Measurements from ENCODE around the gene MRC2. TPM values are rescaled to one million over a fixed set of nuclear protein-coding genes. Genes with fewer than 3 reads are reported as not detected.

The MRC2 gene
- total and polyA plus RNA-seq, 2 of the 13 experiments (the other 11 are each of a cell fraction or from before 2014, with no cell fraction given): not detected

GRCh38 chr17:62676231-62676943 is 48.9 kb downstream of the MRC2 start:
- Histone ChIP-seq H4K20me1 (ENCODE audit: insufficient read depth, low read length) (no peaks in the 10 kb centered on the region), H3K9me3 (ENCODE audit: low read length) (no peaks in the 10 kb centered on the region), H3K9ac (ENCODE audit: insufficient read depth, low read depth, low read length) (no peak overlapping the region), H2AFZ (ENCODE audit: low read length) (no peak overlapping the region), H3K4me2 (ENCODE audit: low read depth, low read length) (no peak overlapping the region), H3K27ac (ENCODE audit: extremely low read length, insufficient read depth, low read length) (no peak overlapping the region), H3K27me3 (ENCODE audit: control insufficient read depth in 1 of 2, insufficient read depth in 2 of 2, low read length in 2 of 2) (peaks cover 5 to 51% of the 10 kb centered on the region in 2 experiments; a peak in 3 of 5 replicates), H3K36me3 (replicated peaks in 1 of 2; ENCODE audit: control insufficient read depth in 1 of 2, insufficient read depth in 2 of 2, low read length in 2 of 2) (no peaks in the 10 kb centered on the region), H3K79me2 (ENCODE audit: insufficient read depth, low read length) (no peaks in the 10 kb centered on the region), H3K4me3 (replicated peaks in 1 of 3; ENCODE audit: insufficient read depth in 1 of 3, low read depth in 2 of 3, low read length in 3 of 3) (no peak overlapping the region), H3K4me1 (ENCODE audit: insufficient read depth, low read length) (peaks cover 5% of the 10 kb centered on the region; the same call in 1 of the 2 replicates)
- ATAC-seq: no peak
- BruUV-seq (replicated peaks): no TSS peak
- ChIA-PET POLR2A (no interaction called here), CTCF (ENCODE audit: low intra/inter-chr PET ratio, low total read pairs) (no interaction called here)
- no peak for FAIRE-seq
- in situ Hi-C loops (cut with HindIII; ENCODE audit: extremely low pct_ligation_motif_present, low pct_unique_long_range_greater_than_20kb) (no loop called here), intact Hi-C loops (cut with micrococcal nuclease; ENCODE audit: unreplicated experiment) (no loop called here)
- 10% methylated on average over 15 of the region's 16 CpGs for WGBS (ENCODE audit: low lambda C conversion rate)
- no peak for DNase-seq (ENCODE audit: low spot score)
- TF ChIP-seq SPEN (CRISPR knock-in tag; IDR thresholded peaks at IDR 0.05; ENCODE audit: low read depth): no peak
- no peak for TF ChIP-seq AKAP8 (CRISPR knock-in tag; IDR thresholded peaks at IDR 0.05)
- no peak for TF ChIP-seq ZFP82 (CRISPR knock-in tag; IDR thresholded peaks at IDR 0.05; ENCODE audit: borderline replicate concordance)
- no peak for TF ChIP-seq RELA (CRISPR knock-in tag; IDR thresholded peaks at IDR 0.05)
- peak; percentile 68 for TF ChIP-seq ZNF629 (CRISPR knock-in tag; conservative IDR thresholded peaks at IDR 0.05)
- TF ChIP-seq ZFP1 (CRISPR knock-in tag; IDR thresholded peaks at IDR 0.05): no peak

- Histone ChIP-seq H3K9me3 (ENCODE audit: low read length) (no peaks in the 10 kb centered on the region), H3K27ac (ENCODE audit: extremely low read length, insufficient read depth, low read length) (no peak overlapping the region), H3K9ac (ENCODE audit: insufficient read depth, low read depth, low read length) (no peak overlapping the region), H3K36me3 (replicated peaks in 1 of 2; ENCODE audit: control insufficient read depth in 1 of 2, insufficient read depth in 2 of 2, low read length in 2 of 2) (no peaks in the 10 kb centered on the region), H4K20me1 (ENCODE audit: insufficient read depth, low read length) (no peaks in the 10 kb centered on the region), H3K27me3 (ENCODE audit: control insufficient read depth in 1 of 2, insufficient read depth in 2 of 2, low read length in 2 of 2) (peaks cover 5 to 50% of the 10 kb centered on the region in 2 experiments; a peak in 3 of 5 replicates), H2AFZ (ENCODE audit: low read length) (no peak overlapping the region), H3K4me3 (replicated peaks in 1 of 3; ENCODE audit: insufficient read depth in 1 of 3, low read depth in 2 of 3, low read length in 3 of 3) (no peak overlapping the region), H3K4me2 (ENCODE audit: low read depth, low read length) (no peak overlapping the region), H3K79me2 (ENCODE audit: insufficient read depth, low read length) (no peaks in the 10 kb centered on the region), H3K4me1 (ENCODE audit: insufficient read depth, low read length) (0 out of 2 replicates have a peak, but pooled peaks cover under 1% of the 10 kb centered on the region)
- intact Hi-C loops (cut with micrococcal nuclease; ENCODE audit: unreplicated experiment) (no loop called here), in situ Hi-C loops (cut with HindIII; ENCODE audit: extremely low pct_ligation_motif_present, low pct_unique_long_range_greater_than_20kb) (no loop called here)
- ATAC-seq (no peak), FAIRE-seq (no peak), DNase-seq (ENCODE audit: low spot score) (no peak)
- CTCF ChIA-PET (ENCODE audit: low intra/inter-chr PET ratio, low total read pairs): no interaction called here
- POLR2A ChIA-PET: no interaction called here
- no TSS peak for BruUV-seq (replicated peaks)
- WGBS (ENCODE audit: low lambda C conversion rate): 46% methylated on average over 5 of the region's 18 CpGs
- TF ChIP-seq ZNF253 (CRISPR knock-in tag; IDR thresholded peaks at IDR 0.05; ENCODE audit: borderline replicate concordance): no peak
- TF ChIP-seq ZHX2 (IDR thresholded peaks at IDR 0.05; ENCODE audit: low read depth): no peak
- TF ChIP-seq ZHX2 (CRISPR knock-in tag; IDR thresholded peaks at IDR 0.05; ENCODE audit: borderline replicate concordance): no peak
- no peak for TF ChIP-seq FOXP1 (IDR thresholded peaks at IDR 0.05)
- TF ChIP-seq FOXP1 (CRISPR knock-in tag; IDR thresholded peaks at IDR 0.05): no peak
Observed at GRCh38 chr17:62676952-62677596, 49.6 kb downstream of the MRC2 start.

Measured in HepG2 (cell line).